K562 (cell line): ENCODE results near the gene CRY2. TPM values are rescaled to one million over a fixed set of nuclear protein-coding genes. Genes with fewer than 3 reads are reported as not detected.

Experiments
- ATAC-seq: fragments of 200-7000 bp; cut with Tn5 transposase; 3 replicates; pipeline ENCODE4 v1.9.1; 2020; ENCODE audit warnings: moderate library complexity
- BruUV-seq: library from RNA; stranded (reverse); fragments of 400-500 nt; replicated peaks from 2 replicates; lab custom pipeline; 2021; lab: Mats Ljungman, UMichigan
- CTCF ChIA-PET: fragments of 300-600 bp; formaldehyde crosslinking; extraction: SDS; loops from one replicate; lab custom pipeline; 2021; ENCODE audit warnings: low intra/inter-chr PET ratio; lab: Yijun Ruan, JAX
- POLR2A ChIA-PET: fragments of 300-600, 350-650 bp; sonication (Branson Sonifier 250); formaldehyde crosslinking; extraction: SDS; loops from one replicate; lab custom pipeline; 2021; ENCODE audit warnings: antibody characterized with exemption, inconsistent platforms; lab: Yijun Ruan, JAX
- DNase-seq, 4 experiments: peaks; one replicate each; pipeline versions ENCODE4 v3.0.0 to v3.0.0-alpha.2; 2011 to 2018; ENCODE audit warnings: low spot score in 3 of 4, mixed read lengths in 3 of 4; ENCODE audit errors: extremely low read depth in 1 of 4
- FAIRE-seq: peaks from 2 replicates; lab custom pipeline; 2011; peaks lifted over from hg19 to GRCh38; lab: Jason Lieb, UNC
- H2AFZ ChIP-seq: 2 replicates; pipeline ENCODE4 v1.6.0; 2011; ENCODE audit warnings: low read depth, low read length, control low read depth, inconsistent platforms
- H3K27ac ChIP-seq: fragments of 200-600 bp; 3 replicates; pipeline ENCODE4 v1.8.0; 2011; ENCODE audit warnings: low read depth, mild to moderate bottlenecking, control low read depth, inconsistent platforms, low read length, moderate library complexity, mixed read lengths; ENCODE audit errors: extremely low read depth
- H3K27me3 ChIP-seq, 2 experiments: fragments of 300-600 bp in 1 of 2; 2 replicates in 1 of 2; 3 replicates in 1 of 2; pipeline versions ENCODE4 v1.6.0 to v1.8.0; 2011; ENCODE audit warnings: inconsistent platforms in 2 of 2, low read length in 2 of 2, mild to moderate bottlenecking in 1 of 2, mixed read lengths in 1 of 2, moderate library complexity in 1 of 2; ENCODE audit not compliant: control insufficient read depth in 2 of 2, insufficient read depth in 2 of 2
- H3K36me3 ChIP-seq: fragments of 300-600 bp; 3 replicates; pipeline ENCODE4 v1.8.0; 2011; ENCODE audit warnings: mild to moderate bottlenecking, low read length, inconsistent platforms; ENCODE audit not compliant: control insufficient read depth, insufficient read depth
- H3K4me1 ChIP-seq, 2 experiments: fragments of 200-600 bp in 1 of 2; replicated peaks in 1 of 2; 2 replicates in 1 of 2; 3 replicates in 1 of 2; pipeline versions ENCODE4 v1.5.1 to v1.8.0; 2011; ENCODE audit warnings: inconsistent platforms in 2 of 2, low read length in 2 of 2, mild to moderate bottlenecking in 1 of 2, mixed read lengths in 1 of 2, moderate library complexity in 1 of 2; ENCODE audit not compliant: control insufficient read depth in 2 of 2, insufficient read depth in 2 of 2
- H3K4me2 ChIP-seq: 2 replicates; pipeline ENCODE4 v1.6.1; 2011; ENCODE audit warnings: low read length, control low read depth, inconsistent platforms, mixed read lengths; ENCODE audit not compliant: insufficient read depth
- H3K4me3 ChIP-seq: fragments of 200-600 bp; sonication (generic), shearing (Covaris generic); 2 replicates; pipeline ENCODE4 v1.5.1; 2016; ENCODE audit warnings: control low read depth, inconsistent platforms
- H3K79me2 ChIP-seq: fragments of 200-600 bp; 3 replicates; pipeline ENCODE4 v1.8.0; 2011; ENCODE audit warnings: low read length, inconsistent platforms; ENCODE audit not compliant: control insufficient read depth, insufficient read depth
- H3K9ac ChIP-seq, 2 experiments: 2 replicates each; pipeline versions ENCODE4 v1.6.0 to v1.6.1; 2011; ENCODE audit warnings: low read depth in 2 of 2, low read length in 2 of 2, control low read depth in 1 of 2, inconsistent platforms in 1 of 2, mild to moderate bottlenecking in 1 of 2, mixed read lengths in 1 of 2; ENCODE audit not compliant: insufficient read depth in 1 of 2
- H3K9me1 ChIP-seq: one replicate; pipeline ENCODE4 v1.6.0; 2011; ENCODE audit warnings: inconsistent platforms, mild to moderate bottlenecking, low read length, moderate library complexity; ENCODE audit not compliant: control insufficient read depth, insufficient read depth
- H3K9me3 ChIP-seq: replicated peaks from 2 replicates; pipeline ENCODE4 v1.5.1; 2011; ENCODE audit warnings: low read depth, low read length, inconsistent platforms; ENCODE audit not compliant: control insufficient read depth, insufficient read depth
- H4K20me1 ChIP-seq: replicated peaks from 2 replicates; pipeline ENCODE4 v1.6.1; 2011; ENCODE audit warnings: low read length, inconsistent platforms, mixed read lengths; ENCODE audit not compliant: control insufficient read depth, insufficient read depth
- CTCF ChIP-seq, 3 experiments: IDR thresholded peaks in 2 of 3; conservative IDR thresholded peaks in 1 of 3; 2 replicates each; pipeline ENCODE4 v1.5.1; 2011 to 2012; ENCODE audit warnings: low read length in 3 of 3, mild to moderate bottlenecking in 3 of 3, control low read depth in 2 of 3, improper control_type of control experiment in 1 of 3, inconsistent platforms in 1 of 3, low read depth in 1 of 3, mixed read lengths in 1 of 3, moderate library complexity in 1 of 3; ENCODE audit not compliant: insufficient read depth in 2 of 3
- HDAC1 ChIP-seq, 2 experiments: fragments of 450-650 bp; IDR thresholded peaks; 2 replicates each; pipeline ENCODE4 v1.6.1; 2016 to 2017; ENCODE audit warnings: inconsistent platforms in 1 of 2, mild to moderate bottlenecking in 1 of 2, moderate library complexity in 1 of 2
- HMGN3 ChIP-seq: IDR thresholded peaks from 2 replicates; pipeline ENCODE4 v1.6.1; 2011; ENCODE audit warnings: borderline replicate concordance, low read depth, mild to moderate bottlenecking, mixed read lengths, low read length; ENCODE audit not compliant: insufficient read length; ENCODE audit errors: extremely low read depth
- POLR2A ChIP-seq: fragments of 450-650 bp; conservative IDR thresholded peaks from 2 replicates; pipeline ENCODE4 v1.6.1; 2016
- SFPQ ChIP-seq: fragments of 200-400 bp; formaldehyde crosslinking; IDR thresholded peaks from 2 replicates; pipeline ENCODE4 v1.6.1; 2017; ENCODE audit warnings: mild to moderate bottlenecking, low read depth, low read length, moderate library complexity
- SMARCB1 ChIP-seq: IDR thresholded peaks from 2 replicates; pipeline ENCODE4 v1.6.1; 2011; ENCODE audit warnings: improper control_type of control experiment, low read depth; ENCODE audit not compliant: insufficient read length
- ZNF76 ChIP-seq: fragments of 250-450 bp; sonication (Bioruptor Pico); IDR thresholded peaks from 2 replicates; pipeline ENCODE4 v1.4.0; 2020; ENCODE audit warnings: mild to moderate bottlenecking, moderate library complexity, borderline replicate concordance
- WGBS: fragments of 100-300 bp; shearing (Covaris generic); methylation state at CpG from one replicate; pipeline ENCODE4 v1.1.6; 2016; ENCODE audit warnings: low coverage, mixed read lengths; ENCODE audit not compliant: insufficient coverage; ENCODE audit errors: missing lambda C conversion rate; 5-methylcytosine and 5-hydroxymethylcytosine counted together
- in situ Hi-C: fragments of 300-500 bp; cut with MboI; formaldehyde crosslinking; loops from 4 replicates; pipeline ENCODE4 v1.15.0; 2018; ENCODE audit warnings: inconsistent platforms, mixed read lengths
- intact Hi-C: fragments of 100-400 bp; cut with micrococcal nuclease; formaldehyde crosslinking; loops from 2 replicates; pipeline ENCODE4 v1.14.2; 2022
- polyA plus RNA-seq, 8 experiments: library from polyadenylated mRNA; depleted of rRNA in 4 of 8; stranded (reverse) in 5 of 8; unstranded in 3 of 8; fragments of >200 nt; fragmentation: Nextera tagmentation in 2 of 8; fragmentation: Illumina TruSeq in 1 of 8; extraction: Ambion mirVana in 2 of 8; extraction: Trizol in 1 of 8; gene quantifications; 2 replicates each; pipeline versions ENCODE4 v1.2.1 to v1.2.3, GENCODE V29; 2011 to 2014; ENCODE audit warnings: inconsistent platforms in 1 of 8, missing spikeins in 1 of 8
- total RNA-seq, 7 experiments: library from RNA; depleted of rRNA in 6 of 7; stranded (reverse); fragments of >200 nt in 6 of 7; fragmentation: Illumina TruSeq in 2 of 7; extraction: Trizol in 2 of 7; gene quantifications; 2 replicates each; pipeline versions ENCODE4 v1.2.1 to v1.2.3, GENCODE V29; 2011 to 2021; ENCODE audit warnings: low replicate concordance in 1 of 7

CRY2 gene
- total and polyA plus RNA-seq, 9 of the 15 experiments (the other 6 are each of a cell fraction or from before 2014, with no cell fraction given): 2.3 to 23.9 (median 14.8) TPM

- intact Hi-C loops (no loop called here), in situ Hi-C loops (no loop called here)
- H3K9ac ChIP-seq: peak overlapping the region in 1 of 2 experiments; percentile 72; a peak in 1 of 4 replicates
- DNase-seq (no peak), ATAC-seq (peak; percentile 57), FAIRE-seq (no peak)
- no peaks in the 10 kb centered on the region for H3K9me1 ChIP-seq
- no peak overlapping the region for H3K4me2 ChIP-seq
- no peaks in the 10 kb centered on the region for H3K79me2 ChIP-seq
- H4K20me1 ChIP-seq: 0 out of 2 replicates have a peak, but pooled peaks cover 3% of the 10 kb centered on the region
- TF ChIP-seq HDAC1 (IDR thresholded peaks at IDR 0.05) (no peak), POLR2A (peak; percentile 36; the same call in 1 of the 2 replicates)
- H3K27ac ChIP-seq: no peak overlapping the region
- H3K9me3 ChIP-seq: no peaks in the 10 kb centered on the region
- 62% methylated on average over 6 of the region's 7 CpGs for WGBS
- H3K4me3 ChIP-seq: no peak overlapping the region
- ChIA-PET CTCF (no interaction called here), POLR2A (interaction anchor here (0.6 to 1.5 kb wide), 6 partner anchors 9 to 203 kb away, joined by 3 to 6 read pairs (median 4); no protein-coding TSS in a partner anchor)
- peaks cover 0 to 13% of the 10 kb centered on the region in 2 experiments; a peak in 3 of 5 replicates for H3K4me1 ChIP-seq
- H2AFZ ChIP-seq: no peak overlapping the region
- peaks cover 42% of the 10 kb centered on the region; the same call in 2 of the 3 replicates for H3K36me3 ChIP-seq
- no TSS peak for BruUV-seq
- no peaks in the 10 kb centered on the region for H3K27me3 ChIP-seq
These were observed 34.4 kb upstream of the CRY2 start for GRCh38 chr11:45812581-45813548.

GRCh38 chr11:45815747-45816146 lies 31.5 kb upstream of the CRY2 start:
- POLR2A ChIA-PET: interaction anchor here (0.7 to 0.9 kb wide), 3 partner anchors 10 to 263 kb away, joined by 3 to 4 read pairs (median 3); no protein-coding TSS in a partner anchor
- no peaks in the 10 kb centered on the region for H4K20me1 ChIP-seq
- CTCF ChIA-PET: interaction anchor here (0.7 kb wide), 1 partner anchor 43 kb away, joined by 3 read pairs; no protein-coding TSS in a partner anchor
- no peak overlapping the region for H2AFZ ChIP-seq
- intact Hi-C loops: no loop called here
- in situ Hi-C loops: no loop called here
- no peaks in the 10 kb centered on the region for H3K79me2 ChIP-seq
- DNase-seq (peak; percentile 38 to 56 (median 54)), ATAC-seq (peak; percentile 79), FAIRE-seq (peak; percentile 81)
- H3K9me3 ChIP-seq: no peaks in the 10 kb centered on the region
- H3K4me3 ChIP-seq: no peak overlapping the region
- H3K27me3 ChIP-seq: no peaks in the 10 kb centered on the region
- peaks cover 0 to 6% of the 10 kb centered on the region in 2 experiments; a peak in 2 of 5 replicates for H3K4me1 ChIP-seq
- no peak overlapping the region for H3K9ac ChIP-seq
- BruUV-seq: no TSS peak
- H3K27ac ChIP-seq: no peak overlapping the region
- no peak overlapping the region for H3K4me2 ChIP-seq
- peaks cover 19% of the 10 kb centered on the region; the same call in 1 of the 3 replicates for H3K36me3 ChIP-seq
- WGBS: 21% methylated on average over 3 of the region's 3 CpGs
- H3K9me1 ChIP-seq: no peaks in the 10 kb centered on the region
- no peak for TF ChIP-seq HMGN3
- no peak for TF ChIP-seq ZNF76
- TF ChIP-seq SMARCB1: no peak
- 0 out of 6 replicates have a peak, but pooled peaks of 2 of the 3 experiments have one; percentile 10 to 16 for TF ChIP-seq CTCF (IDR thresholded peaks at IDR 0.05 in 2 of 3, conservative IDR thresholded peaks at IDR 0.05 in 1 of 3; ENCODE audit: insufficient read depth in 2 of 3, low read depth in 1 of 3, low read length in 3 of 3)
- no peak for TF ChIP-seq SFPQ
